ENCODE measurements around the gene TFF3.

DNA sequence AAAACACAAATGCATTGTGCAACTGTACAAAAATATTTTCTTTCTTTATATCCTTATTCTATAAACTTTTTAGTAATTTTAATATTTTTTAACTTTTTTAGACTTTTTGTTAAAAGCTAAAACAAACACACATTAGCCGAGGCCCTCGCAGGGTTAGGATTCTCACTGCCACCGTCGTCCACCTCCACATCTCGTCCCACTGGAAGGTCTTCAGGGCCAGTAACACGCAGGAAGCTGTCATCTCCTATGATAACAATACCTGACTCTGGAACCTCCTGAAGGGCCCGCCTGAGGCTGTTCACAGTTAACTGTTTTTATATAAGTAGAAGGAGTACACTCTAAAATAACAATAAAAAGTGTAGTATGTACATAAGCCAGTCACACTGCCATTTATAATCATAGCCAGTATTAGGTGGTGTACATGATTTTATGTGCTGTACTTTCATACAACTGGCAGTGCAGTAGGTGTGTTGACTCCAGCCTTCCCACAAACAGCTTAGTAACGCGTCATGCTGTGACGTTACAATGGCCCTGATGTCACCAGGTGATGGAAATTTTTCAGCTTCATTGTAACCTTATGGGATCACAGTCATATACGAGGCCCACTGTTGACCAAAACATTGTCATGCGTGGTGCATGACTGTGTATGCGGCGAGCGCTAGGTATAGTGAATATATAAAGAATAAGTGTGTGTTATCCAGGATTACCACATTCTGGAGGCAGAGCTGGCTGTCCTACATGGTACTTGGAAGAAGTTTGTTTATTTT, 26.8 kb upstream of the TFF3 start:
- TF ChIP-seq, protein P1, sequence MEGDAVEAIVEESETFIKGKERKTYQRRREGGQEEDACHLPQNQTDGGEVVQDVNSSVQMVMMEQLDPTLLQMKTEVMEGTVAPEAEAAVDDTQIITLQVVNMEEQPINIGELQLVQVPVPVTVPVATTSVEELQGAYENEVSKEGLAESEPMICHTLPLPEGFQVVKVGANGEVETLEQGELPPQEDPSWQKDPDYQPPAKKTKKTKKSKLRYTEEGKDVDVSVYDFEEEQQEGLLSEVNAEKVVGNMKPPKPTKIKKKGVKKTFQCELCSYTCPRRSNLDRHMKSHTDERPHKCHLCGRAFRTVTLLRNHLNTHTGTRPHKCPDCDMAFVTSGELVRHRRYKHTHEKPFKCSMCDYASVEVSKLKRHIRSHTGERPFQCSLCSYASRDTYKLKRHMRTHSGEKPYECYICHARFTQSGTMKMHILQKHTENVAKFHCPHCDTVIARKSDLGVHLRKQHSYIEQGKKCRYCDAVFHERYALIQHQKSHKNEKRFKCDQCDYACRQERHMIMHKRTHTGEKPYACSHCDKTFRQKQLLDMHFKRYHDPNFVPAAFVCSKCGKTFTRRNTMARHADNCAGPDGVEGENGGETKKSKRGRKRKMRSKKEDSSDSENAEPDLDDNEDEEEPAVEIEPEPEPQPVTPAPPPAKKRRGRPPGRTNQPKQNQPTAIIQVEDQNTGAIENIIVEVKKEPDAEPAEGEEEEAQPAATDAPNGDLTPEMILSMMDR (IDR thresholded peaks at IDR 0.05) = no peak
- no peak for TF ChIP-seq POLR2A (IDR thresholded peaks at IDR 0.05)
